GM12873 (cell line): ENCODE measurements around the gene TUBB4A.

Experiments
- CTCF ChIP-seq: IDR thresholded peaks from 2 replicates; pipeline ENCODE4 v1.5.1; 2012; ENCODE audit warnings: low read depth, mild to moderate bottlenecking, moderate library complexity, low read length, control low read depth; ENCODE audit not compliant: insufficient read depth; ENCODE audit errors: missing control alignments

Gene TUBB4A

DNA sequence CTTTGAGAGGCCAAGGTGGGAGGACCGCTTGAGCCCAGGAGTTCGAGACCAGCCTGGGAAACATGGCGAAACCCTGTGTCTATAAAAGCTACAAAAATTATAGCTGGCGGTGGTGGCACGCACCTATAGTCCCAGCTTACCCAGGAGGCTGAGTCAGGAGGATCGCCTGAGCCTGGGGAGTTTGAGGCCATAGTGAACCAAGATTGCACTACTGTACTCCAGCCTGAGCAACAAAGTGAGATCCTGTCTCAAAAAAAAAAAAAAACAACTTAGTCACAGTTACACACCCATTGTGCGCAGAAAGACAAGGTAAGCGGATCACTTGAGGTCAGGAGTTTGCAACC is 19.8 kb downstream of the TUBB4A start:
- no peak for TF ChIP-seq CTCF

DNA sequence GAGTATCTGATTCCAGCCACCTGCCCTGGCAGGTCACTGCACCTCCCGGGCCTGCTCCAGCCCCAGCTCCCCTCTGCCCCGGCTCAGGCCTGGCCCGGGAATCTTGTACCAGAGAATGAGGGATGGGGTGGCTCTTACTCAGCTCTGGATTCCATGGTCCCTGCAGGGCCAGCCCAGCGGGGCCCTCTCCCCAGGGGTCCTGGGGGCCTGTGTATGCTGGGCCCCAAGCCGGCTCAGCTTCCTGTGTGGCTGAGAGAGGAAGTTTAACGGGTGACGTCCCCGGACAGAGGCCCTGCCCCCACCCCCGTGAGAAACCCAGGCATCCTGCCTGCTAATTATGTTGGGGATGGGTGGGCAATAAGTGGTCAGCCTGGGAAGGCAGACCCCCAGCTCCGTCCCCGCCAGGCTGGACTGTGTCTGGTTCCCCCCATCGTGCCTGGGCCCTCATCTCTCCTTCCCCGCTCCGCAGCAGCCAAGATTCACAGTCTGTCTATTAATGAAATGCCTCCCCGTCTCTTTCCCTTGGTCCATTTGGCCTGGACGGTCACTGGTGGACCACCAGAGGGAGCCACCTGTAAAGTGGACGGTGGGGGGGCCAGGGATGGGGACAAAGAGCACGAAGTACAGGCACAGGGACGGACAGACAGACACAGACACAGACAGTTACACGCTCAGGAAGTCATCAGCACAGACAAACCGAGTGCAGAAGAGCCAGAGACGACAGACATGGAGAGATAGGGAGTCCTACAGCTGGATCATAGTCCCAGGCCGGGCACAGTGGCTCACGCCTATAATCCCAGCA is 20.4 kb downstream of the TUBB4A start, which contains the start of gene DENND1C:
Gene DENND1C, minus strand, starts transcription at position 247 of the 802 bp plus-strand sequence. Its CDS starts 92 bp downstream, at position 155.
- TF ChIP-seq CTCF, result peak; percentile 57

- no peak for TF ChIP-seq CTCF
These were observed 21.2 kb downstream of the TUBB4A start for GRCh38 chr19:6480848-6481415.

- no peak for TF ChIP-seq CTCF
These were observed 22.2 kb downstream of the TUBB4A start for GRCh38 chr19:6479836-6480398.

DNA sequence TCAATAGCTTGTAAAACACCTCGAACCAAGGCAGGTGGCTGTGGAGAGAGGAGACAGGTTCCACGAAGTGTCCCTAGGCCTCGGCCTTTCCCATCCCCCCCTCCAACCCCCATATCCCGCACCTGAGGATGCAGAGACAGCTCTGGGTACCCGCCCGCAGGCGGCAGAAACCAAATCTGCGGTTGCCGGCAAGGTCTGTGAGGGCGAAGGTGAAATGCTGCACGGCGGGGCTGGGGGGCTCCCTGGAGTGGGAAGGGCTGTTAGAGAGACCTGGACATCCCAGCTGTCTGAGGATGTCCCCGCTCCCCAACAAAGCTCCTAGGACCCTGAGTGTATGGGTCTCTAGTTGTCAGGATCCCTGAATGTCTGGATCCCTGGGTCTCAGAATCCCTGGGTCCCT is 23.3 kb downstream of the TUBB4A start:
- TF ChIP-seq CTCF, result no peak

- no peak for TF ChIP-seq CTCF
These were observed 25.1 kb downstream of the TUBB4A start for GRCh38 chr19:6476896-6477431.
